Stimulated activated CD4-positive, alpha-beta T cell treated with anti-CD3 and anti-CD28 coated beads, Interleukin-1b, Interleukin-23, amount 100 ng/mL, for 24 hours (primary cell): Measurements from ENCODE around the gene SOWAHA.

Source experiments
- DNase-seq, 4 experiments: peaks; one replicate each; pipeline ENCODE4 v3.0.0-alpha.2; 2020; ENCODE audit warnings: low read depth in 4 of 4, low spot score in 1 of 4

The SOWAHA gene

DNA sequence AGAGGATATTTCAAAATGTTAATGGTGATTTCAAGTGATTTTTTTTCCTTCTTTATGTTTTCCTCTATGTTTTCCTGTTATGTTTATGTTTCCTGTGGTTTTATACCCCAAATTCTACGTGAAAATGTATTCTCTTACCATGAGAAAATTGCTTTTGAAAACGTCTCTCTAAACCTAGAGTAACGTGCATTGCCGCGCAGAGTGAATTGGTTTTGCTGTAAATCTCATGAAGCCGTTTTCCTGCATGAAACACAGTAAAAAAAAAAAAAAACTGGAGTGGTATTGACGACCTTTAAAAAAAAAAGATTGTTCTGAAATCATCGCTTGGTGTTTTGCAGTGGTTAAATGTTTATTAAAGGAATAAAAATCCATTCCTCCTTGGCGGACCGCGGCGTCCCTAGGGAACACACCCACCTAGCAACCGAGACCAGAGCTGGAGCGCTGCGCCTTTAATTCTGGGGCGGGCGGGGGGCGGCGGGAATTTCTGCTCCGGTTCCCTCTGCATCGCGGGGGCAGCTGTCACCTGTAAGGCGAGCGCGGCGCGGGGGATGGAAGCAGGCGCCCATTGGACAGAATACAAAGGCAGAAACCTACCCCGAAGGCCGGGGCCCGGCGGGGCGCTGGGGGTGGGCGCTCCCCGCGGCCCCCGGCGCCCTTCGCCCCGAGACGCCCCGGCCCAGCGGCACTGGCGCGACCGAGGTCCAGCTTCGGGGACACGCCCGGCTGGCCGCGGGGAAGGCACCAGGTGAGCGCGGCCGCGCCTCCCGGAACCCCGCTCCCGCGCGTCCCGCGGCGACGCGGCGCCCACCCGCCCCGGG lies at the start of gene SOWAHA:
Gene SOWAHA (plus strand): TSS at position 522 of the 818 bp plus-strand sequence. CDS start 320 bp downstream, outside the sequence.
- no peak for DNase-seq

- no peak for DNase-seq
Measured at GRCh38 chr5:132764051-132764450, 49.1 kb upstream of the SOWAHA start.

- no peak for DNase-seq
Measured at GRCh38 chr5:132764671-132765238, 48.3 kb upstream of the SOWAHA start.

- DNase-seq, result no peak
Measured at GRCh38 chr5:132765311-132766019, 47.6 kb upstream of the SOWAHA start.

DNA sequence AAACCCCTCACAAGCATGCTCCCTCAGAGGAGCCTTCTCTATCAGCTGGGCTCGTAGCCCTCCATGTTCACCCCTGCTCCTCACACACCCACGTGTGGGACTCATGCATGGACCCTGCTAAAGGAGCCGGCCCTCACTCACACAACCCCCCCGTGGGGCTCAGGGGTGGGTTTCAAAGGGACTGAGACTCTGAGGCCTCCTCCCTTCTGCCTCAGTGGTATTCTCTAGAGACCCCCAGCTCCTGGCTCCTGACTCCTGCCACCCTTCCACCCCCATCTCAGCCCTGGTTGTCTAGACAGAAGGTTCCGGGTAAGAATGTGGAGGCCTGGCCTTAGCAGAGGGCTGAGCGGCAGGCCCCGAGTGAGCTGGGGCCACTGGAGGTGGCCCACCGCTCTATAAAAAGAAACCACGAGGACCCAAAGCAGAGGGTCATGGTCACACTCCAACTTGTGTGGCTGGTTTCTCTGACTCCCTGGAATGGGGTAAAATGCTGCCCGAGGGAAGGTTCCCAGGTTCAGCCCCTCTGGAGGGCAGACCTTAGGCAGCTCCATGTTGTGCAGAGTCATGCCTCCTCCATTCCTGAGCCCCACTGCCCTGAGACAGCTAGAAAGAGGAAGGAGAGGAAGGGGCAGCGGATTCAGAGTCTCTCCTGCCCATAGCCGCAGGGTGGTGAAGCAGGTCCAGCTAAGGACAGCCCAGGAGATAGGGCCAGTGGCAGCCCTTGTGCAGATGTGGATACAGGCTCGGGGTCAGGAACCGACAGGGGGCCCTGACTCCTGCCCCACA lies 46.9 kb upstream of the SOWAHA start:
- no peak for DNase-seq

DNA sequence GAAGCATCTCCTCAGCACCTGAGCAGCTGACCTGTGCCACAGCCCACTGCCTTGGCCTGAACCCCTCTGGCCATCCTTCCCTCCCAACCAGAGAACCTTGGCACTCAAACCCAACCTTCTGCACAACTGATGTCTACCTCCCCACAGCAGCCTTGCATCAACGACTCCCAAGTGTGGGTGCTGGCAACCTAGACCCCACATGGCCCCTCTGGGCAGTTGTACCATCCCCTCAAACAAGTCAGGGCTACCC lies 46.4 kb upstream of the SOWAHA start:
- DNase-seq, result no peak

GRCh38 chr5:132767150-132767549 lies 46.0 kb upstream of the SOWAHA start:
- no peak for DNase-seq

DNA sequence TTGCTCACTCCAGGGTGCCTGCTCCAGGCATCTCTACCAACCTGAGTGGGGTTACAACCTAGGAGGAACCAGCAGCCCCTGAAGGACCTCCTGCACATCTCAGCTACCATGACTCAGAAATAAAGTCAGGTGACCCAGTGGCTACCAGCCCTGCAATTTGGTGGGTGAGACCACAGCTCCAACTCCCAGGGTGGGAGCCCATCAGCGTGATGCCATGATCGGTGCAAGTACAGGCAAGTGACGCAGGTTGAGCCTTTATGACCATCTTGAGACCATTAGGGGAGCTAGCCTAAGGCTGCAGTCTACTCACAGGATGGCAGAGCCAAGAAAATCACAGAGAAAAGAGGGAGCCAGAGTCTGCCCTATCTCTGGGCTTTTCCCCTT lies 44.6 kb upstream of the SOWAHA start:
- no peak for DNase-seq

- no peak for DNase-seq
Measured at GRCh38 chr5:132770476-132771159, 42.5 kb upstream of the SOWAHA start.

DNA sequence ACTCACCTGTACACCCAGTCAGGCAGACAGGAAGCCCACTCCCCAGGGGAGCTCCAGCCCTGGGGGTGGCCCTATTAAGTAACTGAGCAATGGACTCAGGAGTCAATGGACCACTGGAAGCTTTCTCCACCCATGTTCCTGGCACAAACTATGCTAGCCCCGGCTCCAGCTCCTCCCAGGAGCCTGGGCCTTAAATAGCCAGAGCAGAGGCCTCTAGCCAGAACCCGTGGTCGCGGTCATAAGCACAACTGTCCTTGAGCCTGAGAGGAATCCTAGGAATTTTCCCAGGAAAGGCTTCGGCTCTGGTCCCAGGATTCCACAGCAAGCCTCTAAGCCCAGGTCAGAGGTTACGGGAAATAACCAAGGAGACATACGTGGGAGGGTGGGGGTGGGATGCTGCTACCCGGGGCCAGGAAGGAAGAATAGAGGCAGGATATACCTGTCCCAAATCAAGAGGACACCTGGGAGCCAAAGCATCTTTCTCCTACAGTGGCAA lies 41.6 kb upstream of the SOWAHA start:
- DNase-seq, result no peak

DNA sequence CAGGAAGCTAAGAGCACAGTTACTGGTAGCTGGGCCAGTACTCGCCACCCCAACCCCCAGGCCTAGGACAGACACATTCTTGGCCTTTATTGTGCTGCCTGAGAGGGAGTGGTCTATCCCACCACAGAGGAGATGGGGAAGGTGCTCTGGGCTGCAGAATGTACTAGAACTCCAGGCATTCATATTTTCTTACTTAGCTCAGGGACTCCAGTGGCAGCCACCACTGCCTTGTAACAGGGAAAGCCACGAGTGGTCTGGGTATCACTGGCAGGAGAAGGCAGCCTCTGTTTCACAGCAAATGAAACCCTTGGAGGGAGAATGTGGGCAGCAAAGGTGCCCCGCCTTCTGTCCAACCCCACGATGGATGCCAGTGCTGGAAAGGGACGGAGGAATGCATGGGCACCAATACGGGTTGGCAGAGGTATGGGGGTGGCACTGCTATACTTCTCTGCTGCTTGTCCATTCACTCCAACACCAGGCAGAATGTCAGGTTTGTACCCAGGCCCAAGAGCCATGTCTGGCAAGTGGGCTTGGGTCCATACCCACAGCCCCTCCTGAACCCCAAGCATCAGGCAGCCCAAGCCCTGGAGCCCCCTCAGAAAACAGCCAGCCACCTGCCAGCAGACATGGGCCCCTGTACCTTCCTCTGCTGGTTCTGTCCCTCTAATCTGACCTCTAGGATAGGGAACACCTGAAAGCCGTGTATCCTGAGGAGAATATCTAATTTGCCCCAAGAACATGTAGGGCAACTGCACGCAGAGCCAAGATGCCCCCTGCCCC lies 40.6 kb upstream of the SOWAHA start:
- DNase-seq, result no peak

DNA sequence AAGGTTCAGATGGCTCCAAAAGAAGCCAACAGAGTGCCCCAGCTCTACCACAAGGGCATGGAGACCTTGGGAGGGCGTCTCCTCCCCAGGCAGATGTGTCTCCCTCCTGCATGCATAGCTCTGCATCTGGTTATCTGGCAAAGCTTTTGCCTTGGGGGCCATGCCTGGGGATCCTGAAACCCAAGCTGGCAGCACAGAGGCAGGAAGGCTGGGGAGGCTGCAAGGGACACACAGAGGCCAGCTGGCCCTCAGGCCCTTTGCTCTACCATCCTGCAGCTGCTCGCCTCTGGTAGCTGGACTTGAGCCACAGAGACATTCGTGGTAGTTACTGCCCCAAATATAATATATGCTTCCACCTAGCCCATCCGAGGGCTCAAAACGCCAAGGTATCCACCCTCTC lies 40.0 kb upstream of the SOWAHA start:
- no peak for DNase-seq

- DNase-seq, result no peak
Measured at GRCh38 chr5:132773601-132774355, 39.3 kb upstream of the SOWAHA start.

DNA sequence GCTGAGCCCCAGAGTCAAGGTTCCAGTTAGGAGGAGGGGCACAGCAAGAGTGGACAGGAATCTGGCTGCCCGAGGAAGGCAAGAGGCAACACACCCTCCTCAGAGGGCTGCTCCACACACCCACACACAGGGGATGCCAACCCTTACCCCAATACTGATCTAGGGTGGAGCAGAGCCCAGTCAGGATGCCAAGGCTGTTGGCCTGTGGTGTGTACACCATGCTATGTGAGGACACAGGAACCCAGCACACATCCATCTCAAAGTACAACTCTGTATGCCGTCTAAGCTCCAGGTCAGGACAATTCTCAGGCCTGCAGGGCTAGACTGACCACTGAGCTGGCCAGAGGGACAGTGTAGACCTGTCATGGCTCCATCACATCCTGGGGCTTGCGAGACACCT lies 38.7 kb upstream of the SOWAHA start:
- no peak for DNase-seq

- DNase-seq, result no peak
Measured at GRCh38 chr5:132774896-132775295, 38.2 kb upstream of the SOWAHA start.

DNA sequence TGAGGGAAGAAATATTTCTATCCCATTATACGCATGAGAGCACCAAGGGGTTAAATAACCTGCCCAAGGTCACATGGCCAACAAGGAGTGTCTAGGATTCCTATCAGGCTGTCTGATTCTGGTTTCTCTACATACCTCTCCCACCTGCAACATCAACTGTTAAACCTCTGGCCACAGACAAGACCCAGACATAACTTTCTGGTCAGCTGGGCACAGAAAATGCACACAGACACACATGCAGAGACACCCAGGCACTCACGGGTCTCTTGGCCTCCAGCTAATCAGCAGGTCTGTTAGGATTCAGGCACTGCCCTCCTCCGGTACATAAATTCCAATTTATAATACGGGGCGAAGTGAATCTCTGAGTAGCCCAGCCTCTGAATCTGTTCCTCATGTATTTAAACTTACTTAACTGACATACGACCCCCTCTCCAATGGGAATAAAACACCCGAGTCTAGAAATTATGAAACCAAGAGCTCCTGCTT lies 37.6 kb upstream of the SOWAHA start:
- DNase-seq, result no peak

GRCh38 chr5:132776131-132776937 lies 36.8 kb upstream of the SOWAHA start:
- no peak for DNase-seq

- no peak for DNase-seq
Measured at GRCh38 chr5:132776938-132777208, 36.2 kb upstream of the SOWAHA start.
